Activated naive CD4-positive, alpha-beta T cell treated with anti-CD3 and anti-CD28 coated beads, Interleukin-2, amount 10 ng/mL, durations not matched to agents 7 days and 5 days (primary cell): ENCODE measurements around the gene EMSY.
A peak's percentile ranks its signal among the peaks of the same experiment; 100 is the strongest.
"Not testable (repeated sequence)": the region's sequence is repeated elsewhere in the genome, so short reads cannot be mapped to it uniquely, and the experiment has no call there.

Source experiments
- CTCF ChIA-PET: fragments of 350-600 bp; sonication (Branson Sonifier 250); formaldehyde crosslinking; loops from one replicate; lab custom pipeline; 2021; ENCODE audit warnings: antibody characterized with exemption; lab: Charles Lee
- DNase-seq: peaks from one replicate; pipeline ENCODE4 v3.0.0-alpha.2; 2020
- H3K27ac Mint-ChIP-seq: one replicate; pipeline ENCODE4 v1.8.0; 2021; ENCODE audit warnings: mild to moderate bottlenecking, moderate library complexity, mixed read lengths
- H3K27me3 Mint-ChIP-seq: one replicate; pipeline ENCODE4 v1.8.0; 2021; ENCODE audit warnings: mild to moderate bottlenecking, mixed read lengths
- H3K36me3 Mint-ChIP-seq: one replicate; pipeline ENCODE4 v1.8.0; 2021; ENCODE audit warnings: mixed read lengths
- H3K4me1 Mint-ChIP-seq: one replicate; pipeline ENCODE4 v1.8.0; 2021; ENCODE audit warnings: mixed read lengths
- H3K4me3 Mint-ChIP-seq: one replicate; pipeline ENCODE4 v1.8.0; 2021; ENCODE audit warnings: mild to moderate bottlenecking, moderate library complexity, mixed read lengths
- H3K9me3 Mint-ChIP-seq: one replicate; pipeline ENCODE4 v1.8.0; 2021; ENCODE audit warnings: mixed read lengths

The EMSY gene

DNA sequence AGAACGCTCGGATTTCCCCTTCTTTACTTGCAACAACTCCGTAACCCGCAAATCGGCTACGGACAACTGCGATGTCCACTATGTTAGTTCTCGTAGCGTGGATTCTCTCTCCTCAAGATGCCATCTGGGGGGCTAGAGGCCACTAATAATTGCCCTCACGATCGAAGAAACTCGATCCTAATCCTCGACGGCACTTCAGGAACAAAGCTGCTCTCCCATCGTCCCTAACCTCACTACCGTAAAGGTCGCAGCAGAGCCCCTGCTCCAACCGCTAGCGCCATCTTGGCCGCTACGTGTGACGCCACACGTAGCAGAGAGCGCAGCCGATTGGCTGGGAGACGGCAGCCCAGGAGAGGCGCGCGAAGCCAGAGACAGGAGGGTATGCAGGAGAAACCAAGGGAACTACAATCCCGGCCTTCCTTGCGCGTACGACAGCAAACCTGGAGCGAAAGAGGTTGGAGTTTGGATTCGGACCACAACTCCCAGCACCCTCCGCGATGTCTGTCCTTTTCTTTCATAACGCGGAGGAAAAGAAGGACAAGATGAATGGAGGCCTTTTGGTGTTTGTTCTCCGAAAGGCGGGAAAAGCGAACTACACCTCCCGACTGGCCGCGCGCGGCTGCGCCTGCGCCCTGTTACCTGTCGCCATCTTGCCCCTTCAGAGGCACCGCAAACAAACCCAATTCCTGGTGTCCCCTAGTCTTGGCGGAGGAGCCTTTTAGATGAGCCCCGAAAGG is at the start of gene EMSY:
Gene EMSY (plus strand): TSS at position 635 of the 737 bp plus-strand sequence. CDS start 1,921 bp downstream, outside the sequence.
- CTCF ChIA-PET = interaction anchor here (0.6 kb wide), 1 partner anchor 66 kb away, joined by 3 read pairs; no protein-coding TSS in a partner anchor
- Mint-ChIP-seq H3K27me3 (no peaks in the 10 kb centered on the region), H3K36me3 (peaks cover 31% of the 10 kb centered on the region), H3K4me3 (peak within 1 kb of the TSS; percentile 97), H3K27ac (peak within 1 kb of the TSS; percentile 93), H3K4me1 (peaks cover 36% of the 10 kb centered on the region), H3K9me3 (no peaks in the 10 kb centered on the region)
- DNase-seq = peak; percentile 96

DNA sequence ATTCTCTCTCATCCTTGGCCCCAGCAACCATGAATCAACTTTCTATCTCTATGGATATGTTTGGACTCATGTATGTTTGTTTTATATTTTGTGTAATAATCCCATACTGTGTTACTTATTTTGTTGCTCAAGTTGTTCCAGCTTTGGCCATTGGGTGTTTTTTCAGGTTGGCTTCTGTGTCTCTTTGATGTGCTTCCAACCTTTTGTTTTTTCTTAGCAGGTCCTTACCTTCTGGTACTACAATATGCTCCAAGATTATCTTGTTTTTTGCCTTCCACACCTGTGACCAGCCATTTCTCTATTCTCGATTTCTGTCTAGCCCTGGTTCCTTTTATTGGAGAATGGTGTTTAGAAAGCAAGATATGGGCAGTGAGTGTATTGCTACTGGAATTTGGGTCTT is 49.5 kb upstream of the EMSY start:
- DNase-seq = no peak
- Mint-ChIP-seq H3K27ac (no peak overlapping the region), H3K4me1 (no peaks in the 10 kb centered on the region), H3K9me3 (no peaks in the 10 kb centered on the region), H3K36me3 (no peaks in the 10 kb centered on the region), H3K27me3 (peaks cover 11% of the 10 kb centered on the region), H3K4me3 (no peak overlapping the region)
- CTCF ChIA-PET = no interaction called here

GRCh38 chr11:76397383-76397782 is 47.4 kb upstream of the EMSY start:
- CTCF ChIA-PET = no interaction called here
- Mint-ChIP-seq H3K4me1 (no peaks in the 10 kb centered on the region), H3K36me3 (no peaks in the 10 kb centered on the region), H3K9me3 (no peaks in the 10 kb centered on the region), H3K27me3 (peaks cover 9% of the 10 kb centered on the region), H3K27ac (no peak overlapping the region), H3K4me3 (no peak overlapping the region)
- DNase-seq = no peak

DNA sequence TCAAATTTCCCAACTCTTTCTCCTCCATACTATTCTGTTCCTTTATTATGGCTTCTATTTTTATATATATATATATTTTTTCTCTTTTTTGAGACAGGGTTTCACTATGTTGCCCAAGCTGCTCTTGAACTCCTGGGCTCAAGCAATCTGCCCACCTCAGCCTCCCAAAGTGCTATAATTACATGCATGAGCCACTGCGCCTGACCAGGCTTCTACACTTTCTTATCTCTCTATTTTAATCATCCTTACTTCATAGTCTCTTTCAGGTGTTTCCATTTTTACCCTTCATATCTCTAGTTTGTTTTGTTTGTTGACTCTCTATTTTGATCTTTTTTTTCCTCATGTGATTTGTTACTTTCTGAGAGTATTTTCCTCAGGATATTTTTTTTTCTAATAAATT is 43.9 kb upstream of the EMSY start:
- Mint-ChIP-seq H3K4me1 (no peaks in the 10 kb centered on the region), H3K27me3 (peaks cover 7% of the 10 kb centered on the region), H3K36me3 (no peaks in the 10 kb centered on the region), H3K9me3 (no peaks in the 10 kb centered on the region), H3K4me3 (no peak overlapping the region), H3K27ac (no peak overlapping the region)
- DNase-seq = no peak
- CTCF ChIA-PET = no interaction called here

- H3K27ac Mint-ChIP-seq, H3K9me3 Mint-ChIP-seq, DNase-seq, H3K4me1 Mint-ChIP-seq, H3K27me3 Mint-ChIP-seq, H3K4me3 Mint-ChIP-seq, CTCF ChIA-PET, H3K36me3 Mint-ChIP-seq: not testable (repeated sequence)
Observed at GRCh38 chr11:76401484-76401883, 43.3 kb upstream of the EMSY start.

- Mint-ChIP-seq H3K27me3 (peaks cover 17% of the 10 kb centered on the region), H3K27ac (no peak overlapping the region), H3K36me3 (no peaks in the 10 kb centered on the region), H3K4me1 (no peaks in the 10 kb centered on the region), H3K9me3 (no peaks in the 10 kb centered on the region), H3K4me3 (no peak overlapping the region)
- CTCF ChIA-PET = no interaction called here
- DNase-seq = no peak
Observed at GRCh38 chr11:76406359-76406758, 38.5 kb upstream of the EMSY start.

DNA sequence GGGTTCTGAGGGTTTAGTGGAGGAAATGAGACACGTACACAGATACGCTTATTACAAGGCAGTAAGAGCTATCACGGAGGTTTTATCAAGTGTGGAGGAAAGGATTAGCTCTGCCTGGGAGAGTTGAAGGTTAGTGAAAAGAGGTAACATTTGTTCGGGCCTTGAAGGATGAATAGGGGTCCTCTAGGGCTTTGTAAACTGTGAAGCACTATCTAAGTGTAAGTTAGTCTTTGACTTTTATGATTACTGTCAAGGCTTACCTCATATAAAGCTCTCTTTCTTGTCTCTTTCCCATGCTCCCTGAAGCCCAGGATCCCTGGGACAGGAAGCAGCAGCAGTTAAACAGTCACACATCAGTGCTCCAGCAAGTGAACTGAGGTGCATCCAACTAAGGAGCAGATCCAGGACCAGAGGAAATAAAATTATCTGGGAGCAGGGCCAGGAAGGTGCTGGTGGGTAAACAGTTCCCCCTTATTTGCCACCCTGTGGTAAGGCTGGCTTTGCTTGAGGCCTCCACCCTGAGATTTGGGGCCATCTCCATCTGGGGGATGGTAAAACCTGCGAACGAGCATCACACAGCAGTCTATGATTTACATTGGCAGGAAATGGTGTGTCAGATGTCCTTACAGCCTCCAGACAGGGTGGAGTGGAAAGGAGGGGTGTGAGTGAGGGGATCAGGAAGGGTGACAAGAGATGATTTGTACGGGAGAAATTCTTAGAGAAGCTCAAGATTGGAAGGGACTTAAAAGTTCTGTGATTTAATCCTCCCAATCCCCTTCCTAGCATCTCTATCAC is 36.5 kb upstream of the EMSY start:
- H3K36me3 Mint-ChIP-seq = no peaks in the 10 kb centered on the region
- DNase-seq = no peak
- CTCF ChIA-PET = no interaction called here
- no peaks in the 10 kb centered on the region for H3K4me1 Mint-ChIP-seq
- H3K9me3 Mint-ChIP-seq = no peaks in the 10 kb centered on the region
- H3K27me3 Mint-ChIP-seq = peaks cover 24% of the 10 kb centered on the region
- no peak overlapping the region for H3K27ac Mint-ChIP-seq
- no peak overlapping the region for H3K4me3 Mint-ChIP-seq

DNA sequence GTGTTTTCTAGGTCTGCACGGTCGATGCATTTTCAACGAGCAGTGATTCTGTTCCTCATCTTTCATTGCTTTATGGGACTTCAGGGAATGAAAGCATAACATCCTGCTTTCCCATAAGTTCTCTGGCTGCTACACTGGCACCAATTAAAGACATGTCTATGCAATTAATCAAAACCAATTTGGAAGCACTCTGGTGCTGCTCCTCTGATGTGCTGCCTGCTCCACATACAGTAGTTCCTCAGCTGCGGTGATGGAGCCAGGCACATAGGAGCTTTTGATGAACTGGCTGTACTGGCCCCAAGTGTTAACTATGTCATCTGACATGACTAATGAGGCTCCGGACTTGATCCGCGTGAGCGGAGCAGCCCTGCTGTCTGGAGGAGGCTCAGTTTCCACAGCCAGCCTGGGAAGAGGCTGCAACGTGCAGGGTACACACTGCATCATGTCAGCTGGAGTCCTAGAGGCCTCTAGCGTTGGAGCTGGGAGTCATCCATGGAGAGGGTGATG is 33.9 kb upstream of the EMSY start:
- H3K27me3 Mint-ChIP-seq = peaks cover 34% of the 10 kb centered on the region
- H3K27ac Mint-ChIP-seq = no peak overlapping the region
- no peak for DNase-seq
- no peaks in the 10 kb centered on the region for H3K9me3 Mint-ChIP-seq
- CTCF ChIA-PET = no interaction called here
- no peaks in the 10 kb centered on the region for H3K4me1 Mint-ChIP-seq
- H3K4me3 Mint-ChIP-seq = no peak overlapping the region
- H3K36me3 Mint-ChIP-seq = no peaks in the 10 kb centered on the region

DNA sequence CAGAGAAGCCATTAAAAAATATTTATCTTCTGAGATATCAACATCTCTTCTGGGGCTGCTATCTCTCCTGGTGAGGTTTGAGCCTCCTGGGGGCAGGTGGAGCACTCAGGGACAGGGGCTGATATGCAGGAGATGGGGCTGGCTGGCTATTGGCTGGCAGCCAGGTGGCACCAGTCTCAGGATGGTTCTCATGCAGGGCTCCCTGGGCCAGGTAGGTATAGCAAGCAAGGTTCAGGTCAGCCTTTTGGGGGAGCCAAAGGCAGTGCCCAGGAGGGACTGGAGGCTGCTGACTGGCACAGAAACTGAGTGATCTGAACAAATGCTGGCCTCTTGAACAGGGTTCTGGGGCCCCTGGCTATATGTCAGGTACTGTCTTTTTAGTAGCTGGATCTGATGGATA is 29.7 kb upstream of the EMSY start:
- Mint-ChIP-seq H3K27ac (no peak overlapping the region), H3K4me3 (no peak overlapping the region), H3K4me1 (no peaks in the 10 kb centered on the region), H3K9me3 (no peaks in the 10 kb centered on the region), H3K27me3 (peaks cover 40% of the 10 kb centered on the region), H3K36me3 (no peaks in the 10 kb centered on the region)
- CTCF ChIA-PET = interaction anchor here (0.8 kb wide), 1 partner anchor 11 kb away, joined by 4 read pairs; no protein-coding TSS in a partner anchor
- no peak for DNase-seq

GRCh38 chr11:76419896-76420295 is 24.9 kb upstream of the EMSY start:
- Mint-ChIP-seq H3K4me1 (peaks cover 6% of the 10 kb centered on the region), H3K4me3 (no peak overlapping the region), H3K27ac (no peak overlapping the region), H3K36me3 (no peaks in the 10 kb centered on the region), H3K9me3 (no peaks in the 10 kb centered on the region), H3K27me3 (peaks cover 18% of the 10 kb centered on the region)
- DNase-seq = peak; percentile 30
- CTCF ChIA-PET = interaction anchor here (1.2 kb wide), 1 partner anchor 38 kb away, joined by 4 read pairs; the partner anchor contains the start of gene GVQW3

- CTCF ChIA-PET = no interaction called here
- Mint-ChIP-seq H3K27ac (no peak overlapping the region), H3K9me3 (no peaks in the 10 kb centered on the region), H3K27me3 (peaks cover 24% of the 10 kb centered on the region), H3K4me1 (peaks cover 6% of the 10 kb centered on the region), H3K4me3 (no peak overlapping the region), H3K36me3 (no peaks in the 10 kb centered on the region)
- no peak for DNase-seq
Observed at GRCh38 chr11:76424379-76424778, 20.4 kb upstream of the EMSY start.

GRCh38 chr11:76424891-76425290 is 19.9 kb upstream of the EMSY start:
- no peak for DNase-seq
- Mint-ChIP-seq H3K4me3 (no peak overlapping the region), H3K4me1 (peaks cover 6% of the 10 kb centered on the region), H3K9me3 (no peaks in the 10 kb centered on the region), H3K27me3 (peaks cover 18% of the 10 kb centered on the region), H3K36me3 (no peaks in the 10 kb centered on the region), H3K27ac (no peak overlapping the region)
- CTCF ChIA-PET = no interaction called here

- H3K27me3 Mint-ChIP-seq = peaks cover 17% of the 10 kb centered on the region
- CTCF ChIA-PET = no interaction called here
Observed at GRCh38 chr11:76426660-76427059, 18.2 kb upstream of the EMSY start.

DNA sequence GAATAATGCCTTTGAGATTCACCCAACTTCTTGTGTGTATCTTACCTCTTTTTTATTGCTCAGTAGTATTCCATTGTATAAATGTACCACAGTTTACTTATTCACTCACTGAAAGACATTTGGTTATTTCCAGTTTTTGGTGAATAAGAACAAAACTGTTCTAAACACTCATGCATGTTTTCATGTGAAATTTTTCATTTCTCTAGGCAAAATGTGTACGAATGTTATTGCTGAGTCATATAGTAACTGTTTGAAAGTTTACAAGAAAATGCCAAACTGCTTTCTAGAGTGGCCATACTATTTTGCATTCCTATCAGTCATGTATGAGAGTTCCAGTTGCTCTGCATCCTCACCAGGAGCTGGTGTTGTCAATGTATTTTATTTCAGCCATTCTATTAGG is 8.8 kb upstream of the EMSY start:
- CTCF ChIA-PET = no interaction called here
- Mint-ChIP-seq H3K4me1 (peaks cover under 1% of the 10 kb centered on the region), H3K27me3 (peaks cover 8% of the 10 kb centered on the region), H3K4me3 (no peak overlapping the region), H3K9me3 (no peaks in the 10 kb centered on the region), H3K36me3 (peaks cover 1% of the 10 kb centered on the region), H3K27ac (no peak overlapping the region)
- DNase-seq = no peak

More at GRCh38 chr11:76426660-76427059, 18.2 kb upstream of the EMSY start:
- H3K4me1 Mint-ChIP-seq = peaks cover 6% of the 10 kb centered on the region
- H3K9me3 Mint-ChIP-seq = no peaks in the 10 kb centered on the region
- no peak overlapping the region for H3K27ac Mint-ChIP-seq
- DNase-seq = no peak
- H3K36me3 Mint-ChIP-seq = no peaks in the 10 kb centered on the region
- no peak overlapping the region for H3K4me3 Mint-ChIP-seq
